MM.1S (cell line): Measurements from ENCODE around the gene GLRX2.
"Not testable (repeated sequence)": the region's sequence is repeated elsewhere in the genome, so short reads cannot be mapped to it uniquely, and the experiment has no call there.

Experiments used
- DNase-seq: peaks from one replicate; pipeline ENCODE4 v3.0.0-alpha.2; 2015
- H2AFZ ChIP-seq: fragments of 300-600 bp; sonication (generic); 2 replicates; pipeline ENCODE4 v1.6.0; 2016; ENCODE audit warnings: antibody characterized with exemption, low read length
- H3F3A ChIP-seq: fragments of 300-600 bp; sonication (generic); 2 replicates; pipeline ENCODE4 v1.6.1; 2016; ENCODE audit warnings: mild to moderate bottlenecking, antibody characterized with exemption, low read length, moderate library complexity, mixed read lengths; ENCODE audit not compliant: insufficient read depth
- H3K27ac ChIP-seq: fragments of 300-600 bp; sonication (generic); 2 replicates; pipeline ENCODE4 v1.5.1; 2016; ENCODE audit warnings: mild to moderate bottlenecking, low read length
- H3K27me3 ChIP-seq: fragments of 300-600 bp; sonication (generic); replicated peaks from 2 replicates; pipeline ENCODE4 v1.6.0; 2016; ENCODE audit warnings: low read length; ENCODE audit not compliant: insufficient read depth
- H3K36me3 ChIP-seq: fragments of 300-600 bp; sonication (generic); replicated peaks from 2 replicates; pipeline ENCODE4 v1.6.1; 2016; ENCODE audit warnings: mild to moderate bottlenecking, low read length, mixed read lengths; ENCODE audit not compliant: insufficient read depth
- H3K4me1 ChIP-seq: fragments of 300-600 bp; sonication (generic); 2 replicates; pipeline ENCODE4 v1.6.1; 2016; ENCODE audit warnings: low read length, mixed read lengths
- H3K4me2 ChIP-seq: fragments of 300-600 bp; sonication (generic); 2 replicates; pipeline ENCODE4 v1.6.0; 2016; ENCODE audit warnings: low read depth, low read length
- H3K4me3 ChIP-seq: fragments of 300-600 bp; sonication (generic); 2 replicates; pipeline ENCODE4 v1.5.1; 2016; ENCODE audit warnings: low read length, mixed read lengths
- H3K79me2 ChIP-seq: fragments of 300-600 bp; sonication (generic); 2 replicates; pipeline ENCODE4 v1.6.1; 2016; ENCODE audit warnings: mixed run types, low read length, mixed read lengths
- H3K9ac ChIP-seq: fragments of 300-600 bp; sonication (generic); 2 replicates; pipeline ENCODE4 v1.6.1; 2016; ENCODE audit warnings: low read length, mixed read lengths
- H3K9me2 ChIP-seq: fragments of 300-600 bp; sonication (generic); replicated peaks from 2 replicates; pipeline ENCODE4 v1.6.1; 2016; ENCODE audit warnings: mild to moderate bottlenecking, low read length, mixed read lengths; ENCODE audit not compliant: insufficient read depth
- H3K9me3 ChIP-seq: fragments of 300-600 bp; sonication (generic); replicated peaks from 2 replicates; pipeline ENCODE4 v1.6.1; 2016; ENCODE audit warnings: mild to moderate bottlenecking, low read length, mixed read lengths; ENCODE audit not compliant: insufficient read depth
- H4K20me1 ChIP-seq: fragments of 300-600 bp; sonication (generic); 2 replicates; pipeline ENCODE4 v1.6.1; 2016; ENCODE audit warnings: mild to moderate bottlenecking, low read length, moderate library complexity, mixed read lengths; ENCODE audit not compliant: insufficient read depth
- EZH2 ChIP-seq: fragments of 300-600 bp; sonication (generic); optimal IDR thresholded peaks from 2 replicates; pipeline ENCODE3; 2017; ENCODE audit warnings: low read depth, mild to moderate bottlenecking, antibody characterized with exemption, low read length, mixed read lengths
- EZH2phosphoT487 ChIP-seq: fragments of 300-600 bp; sonication (generic); IDR thresholded peaks from 2 replicates; pipeline ENCODE4 v1.6.1; 2018; ENCODE audit warnings: antibody characterized with exemption, low read length
- TF ChIP-seq, protein P1 (sequence below): fragments of 300-600 bp; sonication (generic); IDR thresholded peaks from 2 replicates; pipeline ENCODE4 v1.5.1; 2016; ENCODE audit warnings: antibody characterized with exemption, low read length, mixed read lengths

The GLRX2 gene

DNA sequence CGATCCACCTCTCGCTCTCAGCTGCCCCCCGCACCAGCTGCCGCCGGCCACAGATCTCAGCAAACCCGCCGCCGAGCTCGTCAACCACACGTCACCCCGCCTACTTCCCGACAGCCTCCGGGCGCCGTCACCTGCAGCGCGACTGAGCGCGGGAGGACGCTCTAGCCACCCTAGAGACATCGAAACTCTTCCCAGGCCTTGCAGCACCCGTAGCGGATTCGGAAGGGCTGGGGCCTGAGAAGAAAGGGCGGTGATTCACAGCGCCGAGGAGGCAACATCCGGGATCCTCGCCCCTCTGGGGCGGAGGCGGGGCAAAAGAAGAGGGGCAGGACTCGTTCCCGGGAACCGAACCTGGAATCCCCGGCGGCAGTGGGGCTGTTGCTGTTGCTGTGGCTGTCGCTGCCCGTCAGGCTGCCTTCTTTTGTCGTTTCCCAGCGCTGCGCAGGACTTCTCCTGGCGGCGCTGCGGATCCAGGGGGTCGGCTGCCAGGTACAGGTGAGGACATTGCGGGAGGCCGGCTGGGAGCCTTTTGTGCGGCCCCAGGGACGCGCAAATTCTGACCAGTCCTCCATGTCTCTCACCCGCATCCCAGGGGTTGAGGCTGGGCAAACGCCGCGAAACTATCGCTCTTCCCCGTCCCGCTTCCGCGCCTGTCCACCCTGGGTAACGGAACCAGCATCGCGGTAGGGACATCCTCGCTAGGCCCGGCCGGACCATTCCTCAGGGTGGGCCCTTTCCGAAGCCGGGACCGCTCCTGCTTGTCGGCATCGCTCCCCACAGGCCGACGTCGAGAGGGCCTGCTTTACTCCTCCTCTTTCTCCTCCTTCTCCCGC, 45.7 kb downstream of the GLRX2 start, which contains the start of the genes RO60 and UCHL5:
Gene RO60 (plus strand): TSS at position 331 of the 833 bp plus-strand sequence. CDS start 9,443 bp downstream, outside the sequence.
Gene UCHL5 (minus strand): TSS at position 79 of the 833 bp plus-strand sequence. CDS start 100 bp downstream, outside the sequence.
- no peaks in the 10 kb centered on the region for H3K9me2 ChIP-seq
- no peaks in the 10 kb centered on the region for H3K36me3 ChIP-seq
- no peaks in the 10 kb centered on the region for H3K9me3 ChIP-seq
- peak within 1 kb of the TSS; percentile 86 for H2AFZ ChIP-seq
- no peaks in the 10 kb centered on the region for H3K27me3 ChIP-seq
- peak; percentile 100 for DNase-seq
- H3K4me2 ChIP-seq = peak within 1 kb of the TSS; percentile 65
- peaks cover 95% of the 10 kb centered on the region for H3K79me2 ChIP-seq
- peaks cover 20% of the 10 kb centered on the region; the same call in 1 of the 2 replicates for H3K4me1 ChIP-seq
- H3F3A ChIP-seq = peaks cover 18% of the 10 kb centered on the region
- TF ChIP-seq EZH2 (no peak), EZH2phosphoT487 (no peak)
- TF ChIP-seq, protein P1, sequence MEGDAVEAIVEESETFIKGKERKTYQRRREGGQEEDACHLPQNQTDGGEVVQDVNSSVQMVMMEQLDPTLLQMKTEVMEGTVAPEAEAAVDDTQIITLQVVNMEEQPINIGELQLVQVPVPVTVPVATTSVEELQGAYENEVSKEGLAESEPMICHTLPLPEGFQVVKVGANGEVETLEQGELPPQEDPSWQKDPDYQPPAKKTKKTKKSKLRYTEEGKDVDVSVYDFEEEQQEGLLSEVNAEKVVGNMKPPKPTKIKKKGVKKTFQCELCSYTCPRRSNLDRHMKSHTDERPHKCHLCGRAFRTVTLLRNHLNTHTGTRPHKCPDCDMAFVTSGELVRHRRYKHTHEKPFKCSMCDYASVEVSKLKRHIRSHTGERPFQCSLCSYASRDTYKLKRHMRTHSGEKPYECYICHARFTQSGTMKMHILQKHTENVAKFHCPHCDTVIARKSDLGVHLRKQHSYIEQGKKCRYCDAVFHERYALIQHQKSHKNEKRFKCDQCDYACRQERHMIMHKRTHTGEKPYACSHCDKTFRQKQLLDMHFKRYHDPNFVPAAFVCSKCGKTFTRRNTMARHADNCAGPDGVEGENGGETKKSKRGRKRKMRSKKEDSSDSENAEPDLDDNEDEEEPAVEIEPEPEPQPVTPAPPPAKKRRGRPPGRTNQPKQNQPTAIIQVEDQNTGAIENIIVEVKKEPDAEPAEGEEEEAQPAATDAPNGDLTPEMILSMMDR = no peak
- peak within 1 kb of the TSS; percentile 89 for H3K4me3 ChIP-seq
- no peaks in the 10 kb centered on the region for H4K20me1 ChIP-seq
- peak within 1 kb of the TSS; percentile 87 for H3K27ac ChIP-seq
- peak within 1 kb of the TSS; percentile 94 for H3K9ac ChIP-seq

DNA sequence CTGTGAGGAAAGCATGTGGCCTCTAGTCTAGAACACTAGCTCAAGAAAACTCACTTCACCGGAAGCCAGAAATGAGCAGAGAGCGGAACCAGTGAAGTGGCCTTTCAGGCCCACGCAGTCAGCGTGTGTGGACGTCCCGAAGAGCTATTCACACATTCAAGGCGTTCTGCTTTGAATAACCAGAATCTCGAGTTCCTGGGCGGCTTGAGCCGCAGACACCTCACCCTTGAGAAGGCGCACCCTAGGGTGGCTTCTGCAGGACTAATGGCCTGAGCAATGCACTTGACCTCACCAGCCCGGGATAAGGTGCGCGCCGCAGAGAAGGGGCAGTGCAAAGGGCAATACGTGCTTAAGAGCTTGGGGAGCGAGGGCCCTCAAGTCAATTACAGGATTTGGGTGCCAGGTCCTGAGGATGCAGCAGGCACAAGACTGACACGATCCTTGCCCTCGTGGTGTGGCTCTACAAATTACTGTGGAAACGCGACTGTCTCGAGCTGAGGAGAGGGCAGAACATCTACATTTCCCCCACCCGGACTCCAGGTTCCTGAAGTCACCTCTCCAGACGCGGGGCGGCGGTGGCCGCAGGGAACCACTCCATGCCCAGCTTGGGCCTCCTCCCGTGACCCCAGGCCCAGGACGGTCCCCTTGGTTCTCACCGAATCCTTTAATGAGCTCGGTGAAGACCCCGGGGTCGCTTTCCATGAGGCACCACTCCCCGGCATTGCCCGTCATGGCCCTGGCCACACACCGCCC, 46.5 kb downstream of the GLRX2 start:
- peak overlapping the region; percentile 63 for H2AFZ ChIP-seq
- no peak for TF ChIP-seq EZH2phosphoT487
- no peak for TF ChIP-seq EZH2
- TF ChIP-seq, protein P1 = no peak
- peaks cover 18% of the 10 kb centered on the region for H3F3A ChIP-seq
- peak; percentile 73 for DNase-seq
- H3K9me2 ChIP-seq = no peaks in the 10 kb centered on the region
- peak overlapping the region; percentile 89 for H3K4me3 ChIP-seq
- H3K9me3 ChIP-seq = no peaks in the 10 kb centered on the region
- H3K9ac ChIP-seq = peak overlapping the region; percentile 94
- H3K36me3 ChIP-seq = no peaks in the 10 kb centered on the region
- H3K4me1 ChIP-seq = peaks cover 15% of the 10 kb centered on the region; the same call in 1 of the 2 replicates
- peak overlapping the region; percentile 52 for H3K4me2 ChIP-seq
- peaks cover 95% of the 10 kb centered on the region for H3K79me2 ChIP-seq
- no peaks in the 10 kb centered on the region for H3K27me3 ChIP-seq
- H4K20me1 ChIP-seq = no peaks in the 10 kb centered on the region
- peak overlapping the region; percentile 87 for H3K27ac ChIP-seq

DNA sequence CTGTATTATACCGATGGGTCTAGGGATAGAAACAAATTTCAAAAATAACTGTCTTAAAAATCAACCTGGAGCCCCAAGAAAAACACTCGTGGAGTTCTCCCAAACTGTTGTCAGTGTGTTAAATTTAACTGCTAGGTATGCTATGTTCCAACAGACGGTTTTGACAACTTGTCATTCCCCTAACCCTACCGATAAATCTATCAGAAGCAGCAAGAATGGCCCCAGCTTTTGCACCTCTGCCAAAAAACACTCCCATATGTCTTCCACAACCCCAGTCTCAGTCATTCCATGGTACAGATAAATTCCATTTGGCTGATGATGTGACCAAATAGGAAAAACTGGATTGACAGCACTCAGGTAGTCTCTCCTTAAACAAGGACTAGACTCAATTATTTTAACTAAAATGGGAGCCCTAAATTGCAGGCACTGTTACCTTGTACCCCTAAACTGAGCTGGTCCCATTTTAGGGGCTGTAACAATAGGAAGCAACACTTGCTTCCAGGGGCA, 51.0 kb downstream of the GLRX2 start:
- Histone ChIP-seq H3K4me2 (no peak overlapping the region), H3K9me3 (no peaks in the 10 kb centered on the region), H3K4me3 (no peak overlapping the region), H3K9me2 (no peaks in the 10 kb centered on the region), H2AFZ (no peak overlapping the region), H3K27me3 (no peaks in the 10 kb centered on the region), H3K79me2 (peaks cover 83% of the 10 kb centered on the region), H3F3A (peaks cover 11% of the 10 kb centered on the region), H4K20me1 (no peaks in the 10 kb centered on the region), H3K27ac (no peak overlapping the region), H3K36me3 (peaks cover 6% of the 10 kb centered on the region; the same call in 1 of the 2 replicates), H3K4me1 (peaks cover 7% of the 10 kb centered on the region; the same call in 1 of the 2 replicates), H3K9ac (no peak overlapping the region)
- DNase-seq = no peak
- TF ChIP-seq EZH2phosphoT487 = no peak

DNA sequence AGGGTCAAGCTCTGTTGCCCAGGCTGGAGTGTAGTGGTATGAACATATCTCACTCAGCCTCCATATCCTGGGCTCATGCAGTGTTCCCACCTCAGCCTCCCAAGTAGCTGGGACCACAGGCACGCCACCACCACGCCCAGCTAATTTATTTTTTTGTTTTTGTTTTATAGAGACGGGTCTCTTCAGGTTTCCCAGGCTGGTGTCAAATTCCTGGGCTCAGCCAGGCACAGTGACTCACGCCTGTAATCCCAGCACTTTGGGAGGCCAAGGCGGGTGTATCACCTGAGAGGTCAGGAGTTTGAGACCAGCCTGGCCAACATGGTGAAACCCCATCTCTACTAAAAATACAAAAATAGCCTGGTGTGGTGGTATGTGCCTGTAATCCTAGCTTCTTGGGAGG, 56.3 kb downstream of the GLRX2 start:
- H3K4me2 ChIP-seq, H3K9me3 ChIP-seq, H3K4me1 ChIP-seq, H2AFZ ChIP-seq, DNase-seq, H4K20me1 ChIP-seq, H3F3A ChIP-seq, H3K9me2 ChIP-seq, H3K9ac ChIP-seq, H3K27ac ChIP-seq, H3K4me3 ChIP-seq, H3K27me3 ChIP-seq: not testable (repeated sequence)
- Histone ChIP-seq H3K79me2 (peaks cover 46% of the 10 kb centered on the region), H3K36me3 (peaks cover 12% of the 10 kb centered on the region; the same call in 1 of the 2 replicates)
